Effector memory CD4-positive, alpha-beta T cell (primary cell): Measurements from ENCODE around the gene ALLC.
A peak's percentile ranks its signal among the peaks of the same experiment; 100 is the strongest.

Source experiments
- DNase-seq, 3 donors: peaks; one replicate each; pipeline ENCODE4 v3.0.0-alpha.2; 2020
- H3K27ac ChIP-seq: 2 replicates; pipeline ENCODE4 v1.7.0; 2013; ENCODE audit warnings: mild to moderate bottlenecking, low read length, moderate library complexity; ENCODE audit not compliant: insufficient read depth, poor library complexity, severe bottlenecking
- H3K27me3 ChIP-seq: replicated peaks from 2 replicates; pipeline ENCODE4 v1.7.0; 2013; ENCODE audit warnings: mild to moderate bottlenecking, low read length; ENCODE audit not compliant: insufficient read depth, control insufficient read depth, poor library complexity, severe bottlenecking
- H3K36me3 ChIP-seq: 2 replicates; pipeline ENCODE4 v1.7.0; 2013; ENCODE audit warnings: mild to moderate bottlenecking, low read length, moderate library complexity; ENCODE audit not compliant: control insufficient read depth, insufficient read depth
- H3K4me1 ChIP-seq: 2 replicates; pipeline ENCODE4 v1.7.0; 2013; ENCODE audit warnings: low read length, mild to moderate bottlenecking; ENCODE audit not compliant: control insufficient read depth, insufficient read depth, poor library complexity, severe bottlenecking
- H3K4me3 ChIP-seq: 2 replicates; pipeline ENCODE4 v1.7.0; 2013; ENCODE audit warnings: low read length, low read depth, mild to moderate bottlenecking; ENCODE audit not compliant: insufficient read depth, poor library complexity, severe bottlenecking
- H3K9me3 ChIP-seq: 2 replicates; pipeline ENCODE4 v1.7.0; 2013; ENCODE audit warnings: mild to moderate bottlenecking, low read length, moderate library complexity; ENCODE audit not compliant: control insufficient read depth

Gene ALLC

DNA sequence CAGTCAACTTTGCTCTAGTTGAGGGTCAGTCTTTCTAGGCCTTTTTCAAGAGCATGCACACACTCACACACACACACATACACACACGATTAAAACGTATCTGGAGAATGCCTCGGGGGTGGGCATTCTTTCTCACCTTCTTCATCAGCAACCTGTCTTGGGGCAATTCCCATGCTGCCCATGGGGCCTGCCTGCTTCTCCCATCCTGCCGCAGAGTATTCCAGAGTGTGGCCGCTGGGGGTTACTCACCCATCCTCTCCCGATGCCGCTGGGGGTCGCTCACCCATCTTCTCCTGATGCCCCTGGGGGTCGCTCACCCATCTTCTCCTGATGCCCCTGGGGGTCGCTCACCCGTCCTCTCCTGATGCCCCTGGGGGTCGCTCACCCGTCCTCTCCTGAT, 10.8 kb upstream of the ALLC start:
- Histone ChIP-seq H3K27me3 (peaks cover 4% of the 10 kb centered on the region), H3K27ac (no peak overlapping the region), H3K9me3 (no peaks in the 10 kb centered on the region), H3K4me3 (no peak overlapping the region), H3K4me1 (peaks cover 9% of the 10 kb centered on the region), H3K36me3 (no peaks in the 10 kb centered on the region)
- no peak for DNase-seq

DNA sequence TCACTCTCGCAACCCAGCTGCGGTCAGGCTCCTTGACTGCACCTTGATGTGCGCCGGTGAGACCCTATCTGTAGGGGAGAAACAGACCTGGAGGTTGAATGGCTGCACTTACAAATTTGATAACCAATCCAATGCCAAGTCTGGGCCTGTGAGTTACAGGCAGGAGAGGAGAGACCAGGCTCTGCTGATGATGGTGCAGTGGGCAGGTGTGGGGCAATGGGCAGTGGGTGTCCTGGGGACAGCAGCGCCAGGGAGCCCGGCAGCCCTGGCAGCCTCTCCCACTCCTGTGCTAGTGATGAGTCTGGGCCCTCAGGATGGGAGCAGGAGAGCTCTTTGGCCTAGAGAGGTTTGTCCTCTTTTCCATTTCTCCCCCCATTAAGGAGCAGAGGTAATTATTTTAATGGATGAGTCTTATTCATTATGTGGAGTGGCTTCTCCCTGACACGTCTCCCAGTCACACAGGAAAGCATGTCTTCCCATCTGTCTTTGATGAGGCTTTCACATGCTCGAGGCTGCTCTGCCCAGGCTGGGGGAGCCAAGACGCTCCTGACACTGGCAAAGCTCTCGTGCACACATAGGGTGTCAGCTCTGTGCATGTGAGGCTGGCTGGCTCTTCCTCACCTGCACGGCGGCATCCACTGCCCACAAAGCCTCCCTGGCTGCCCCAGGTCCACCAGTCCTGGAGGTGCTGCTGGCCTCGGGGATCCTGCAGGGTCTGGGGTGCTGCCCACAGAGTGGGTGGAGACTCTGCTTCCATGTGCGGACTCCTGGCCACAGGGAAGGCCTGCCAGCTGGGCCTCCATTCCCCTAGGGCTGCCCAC, 10.0 kb upstream of the ALLC start:
- Histone ChIP-seq H3K4me3 (no peak overlapping the region), H3K27ac (no peak overlapping the region), H3K36me3 (no peaks in the 10 kb centered on the region), H3K27me3 (peaks cover 4% of the 10 kb centered on the region), H3K9me3 (no peaks in the 10 kb centered on the region), H3K4me1 (peaks cover 10% of the 10 kb centered on the region)
- no peak for DNase-seq

DNA sequence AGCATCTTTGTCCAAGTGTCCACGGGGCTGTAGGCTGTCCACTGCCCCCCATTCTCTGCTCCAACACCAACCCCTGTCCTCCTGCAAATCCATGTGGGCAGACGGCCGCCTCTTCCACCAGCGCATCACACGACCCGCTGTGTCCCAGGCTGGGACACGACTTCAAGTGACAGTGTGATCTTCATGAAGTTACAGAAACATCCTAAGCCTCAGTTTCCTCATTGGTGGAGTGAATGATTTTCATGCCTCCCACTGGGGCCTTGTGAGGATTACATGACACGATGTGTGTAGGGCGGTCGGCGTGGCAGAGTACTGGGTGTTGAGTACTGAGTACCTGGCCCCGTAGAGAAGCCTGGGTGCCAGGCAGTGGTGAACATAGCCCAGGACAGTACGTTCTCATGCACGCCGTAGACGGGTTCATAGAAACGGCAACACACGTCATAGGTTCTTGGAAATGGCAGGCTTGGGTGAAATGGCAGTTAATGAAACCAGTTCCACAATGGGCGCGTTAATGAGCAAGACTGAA, 9.3 kb upstream of the ALLC start:
- Histone ChIP-seq H3K9me3 (no peaks in the 10 kb centered on the region), H3K27ac (no peak overlapping the region), H3K4me1 (peaks cover 10% of the 10 kb centered on the region), H3K27me3 (peaks cover 4% of the 10 kb centered on the region), H3K36me3 (no peaks in the 10 kb centered on the region), H3K4me3 (no peak overlapping the region)
- DNase-seq = no peak

DNA sequence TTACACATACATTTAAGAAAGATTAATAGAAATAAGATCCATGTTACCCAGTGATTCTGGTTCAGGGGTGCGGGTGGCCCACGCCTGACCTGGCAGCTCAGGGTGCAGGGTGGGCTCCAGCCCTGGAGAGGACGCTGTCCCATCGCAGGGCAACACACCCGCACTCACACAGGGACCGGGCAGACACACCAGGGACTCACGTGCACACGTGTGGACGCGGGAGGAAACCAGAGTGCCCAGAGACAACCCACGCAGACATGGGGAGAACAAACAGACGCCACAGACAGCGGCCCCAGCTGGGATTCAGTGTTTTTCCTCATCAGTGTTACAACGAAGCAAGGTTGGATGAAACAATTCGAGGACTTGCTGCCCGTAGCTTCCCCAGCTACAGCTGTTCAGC, 8.4 kb upstream of the ALLC start:
- no peak for DNase-seq
- Histone ChIP-seq H3K4me3 (no peak overlapping the region), H3K36me3 (no peaks in the 10 kb centered on the region), H3K4me1 (peaks cover 10% of the 10 kb centered on the region), H3K9me3 (no peaks in the 10 kb centered on the region), H3K27ac (no peak overlapping the region), H3K27me3 (peaks cover 4% of the 10 kb centered on the region)

DNA sequence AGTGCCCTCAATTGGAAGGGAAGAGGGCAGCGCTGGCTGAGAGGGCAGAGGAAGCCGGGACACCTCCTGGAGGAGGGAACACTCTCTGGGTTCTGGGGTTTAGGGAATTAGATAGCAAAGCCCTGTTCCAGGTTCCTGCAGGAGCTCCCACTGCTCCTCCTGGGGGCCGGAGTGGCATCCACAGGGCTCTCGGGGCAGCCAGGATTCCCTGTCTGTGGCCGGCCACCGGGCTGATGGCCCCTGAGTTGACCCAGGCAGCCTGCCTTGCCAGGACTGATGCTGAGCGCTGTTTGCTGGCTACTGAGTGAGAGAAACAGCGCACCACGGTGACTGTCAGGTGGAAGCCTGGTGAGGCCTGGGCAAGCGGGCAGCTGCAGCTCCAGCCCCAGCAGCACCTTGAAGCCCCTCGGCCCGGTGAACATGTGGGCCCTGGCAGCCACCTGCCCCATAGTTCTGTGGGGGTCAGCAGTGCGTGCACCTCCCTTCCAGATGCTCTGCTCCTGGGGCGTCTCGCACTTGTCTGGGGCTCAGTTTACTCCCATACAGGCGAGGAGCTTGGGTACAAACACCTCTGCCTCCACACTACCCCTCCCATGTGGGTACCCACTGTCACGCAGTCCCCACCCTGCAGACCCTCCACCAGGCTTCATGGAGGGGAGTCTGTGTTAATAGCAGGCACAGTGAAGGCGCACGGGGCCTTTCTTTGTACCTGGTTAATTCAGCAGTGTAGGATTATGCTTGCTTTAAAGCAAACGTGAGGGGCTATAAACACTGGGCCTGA, 7.7 kb upstream of the ALLC start:
- H3K9me3 ChIP-seq = no peaks in the 10 kb centered on the region
- peaks cover 4% of the 10 kb centered on the region for H3K27me3 ChIP-seq
- H3K4me3 ChIP-seq = no peak overlapping the region
- H3K27ac ChIP-seq = no peak overlapping the region
- no peak for DNase-seq
- H3K4me1 ChIP-seq = peaks cover 10% of the 10 kb centered on the region
- no peaks in the 10 kb centered on the region for H3K36me3 ChIP-seq

DNA sequence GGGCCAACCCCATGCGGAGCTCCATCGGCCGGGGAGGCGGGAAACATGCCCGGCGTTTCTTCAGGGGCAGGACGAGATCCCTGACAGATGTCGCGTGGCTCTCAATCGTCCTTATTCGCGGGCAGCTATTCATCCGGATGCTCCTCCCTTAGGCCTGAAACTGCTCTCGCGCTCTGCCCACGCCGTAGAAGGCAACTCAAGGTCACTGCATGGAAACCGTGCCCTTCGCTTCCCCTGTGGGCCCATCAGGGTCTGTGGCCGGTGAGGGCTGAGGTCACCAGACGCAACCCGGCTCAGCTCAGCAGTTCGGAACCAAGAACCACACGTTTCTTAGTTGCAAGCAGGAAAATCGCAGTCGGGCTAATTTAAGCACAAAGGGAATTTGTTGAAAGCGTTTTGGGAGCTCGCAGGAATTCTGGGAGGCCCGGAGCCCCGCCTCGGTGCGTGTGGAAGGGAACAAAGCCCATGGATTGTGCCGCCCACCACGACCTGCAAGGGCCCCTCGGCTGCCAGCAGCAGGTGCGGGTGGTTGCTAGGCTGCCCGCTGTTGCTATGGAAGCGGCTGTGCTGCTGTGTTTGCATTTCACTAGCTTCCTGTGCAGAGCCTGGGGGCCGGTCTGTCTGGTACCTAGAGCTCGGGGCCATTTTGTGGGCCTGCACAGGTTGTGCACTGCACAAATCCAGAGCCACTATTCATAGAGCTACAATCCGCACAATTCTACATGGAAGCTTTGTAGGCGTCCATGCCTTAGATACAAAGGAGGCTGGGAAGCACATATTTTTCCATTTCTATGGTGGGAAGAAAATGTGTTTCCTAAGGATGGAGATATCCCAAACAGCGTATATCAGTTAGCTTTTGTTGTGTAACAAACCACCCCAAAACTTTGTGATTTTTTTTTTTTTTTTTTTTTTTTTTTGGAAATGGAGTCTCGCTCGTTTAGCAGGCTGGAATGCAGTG, 6.0 kb upstream of the ALLC start:
- Histone ChIP-seq H3K36me3 (no peaks in the 10 kb centered on the region), H3K27me3 (peaks cover 4% of the 10 kb centered on the region), H3K4me3 (peak overlapping the region; percentile 55), H3K27ac (peak overlapping the region; percentile 63), H3K9me3 (no peaks in the 10 kb centered on the region), H3K4me1 (peaks cover 10% of the 10 kb centered on the region)
- DNase-seq = peak; percentile 12 to 48 (median 38)

DNA sequence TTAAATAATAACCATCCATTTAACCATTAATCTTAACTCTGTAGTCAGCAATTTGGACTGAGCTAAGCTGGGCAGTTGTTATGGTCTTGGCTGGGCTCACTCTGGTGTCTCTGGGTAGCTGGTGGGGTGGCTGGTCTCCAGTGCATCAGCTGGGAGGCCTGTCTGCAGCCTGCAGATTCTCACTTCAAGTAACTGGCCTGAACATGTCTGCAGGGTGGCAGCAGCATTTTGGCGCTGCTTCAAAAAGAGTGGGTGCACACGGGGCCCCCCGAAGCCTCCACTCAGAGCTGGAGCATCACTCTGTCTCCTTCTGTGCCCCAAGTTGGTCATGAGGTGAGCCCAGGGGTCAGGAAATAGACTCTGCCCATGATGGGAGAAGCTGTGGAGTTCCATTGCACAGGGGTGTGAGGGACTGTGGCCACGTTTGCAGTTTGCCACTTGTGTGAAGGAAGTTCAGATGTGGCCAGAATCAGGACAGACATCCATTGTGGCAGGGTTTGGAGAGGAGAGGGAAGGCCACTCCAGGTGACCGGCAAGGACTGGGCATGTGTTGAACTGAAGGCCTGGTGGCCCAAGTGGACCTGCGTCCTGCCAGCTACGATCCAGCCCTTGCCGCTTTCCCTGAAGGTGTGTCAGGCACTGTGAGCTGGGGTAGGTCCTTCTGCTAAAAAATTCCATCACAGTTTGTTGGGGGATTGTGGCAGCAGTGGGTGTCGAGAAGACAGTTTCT, 4.9 kb upstream of the ALLC start:
- no peak for DNase-seq

DNA sequence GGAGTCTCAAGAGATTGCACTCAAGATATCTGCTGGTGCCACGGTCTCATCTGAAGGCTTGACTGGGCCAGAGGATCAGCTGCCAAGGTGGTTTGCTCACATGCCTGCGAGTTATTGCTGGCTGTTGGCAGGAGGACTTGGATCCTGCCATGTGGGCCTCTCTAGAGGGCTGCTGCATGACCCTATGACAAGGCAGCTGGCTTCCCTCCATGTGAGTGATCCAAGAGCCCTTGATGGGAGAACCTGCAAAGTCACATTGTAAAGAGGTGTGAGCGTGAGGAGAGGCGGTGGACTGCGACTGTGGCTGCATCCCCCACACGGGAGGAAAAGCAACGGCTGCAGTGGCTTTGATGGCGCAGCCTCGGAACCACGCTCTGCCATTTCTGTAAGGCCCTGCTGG, 4.0 kb upstream of the ALLC start:
- no peak overlapping the region for H3K27ac ChIP-seq
- H3K9me3 ChIP-seq = no peaks in the 10 kb centered on the region
- H3K4me1 ChIP-seq = peaks cover 10% of the 10 kb centered on the region
- peaks cover 4% of the 10 kb centered on the region for H3K27me3 ChIP-seq
- no peaks in the 10 kb centered on the region for H3K36me3 ChIP-seq
- DNase-seq = no peak
- no peak overlapping the region for H3K4me3 ChIP-seq

More for the DNA sequence above, 4.9 kb upstream of the ALLC start:
- no peak overlapping the region for H3K27ac ChIP-seq
- H3K4me3 ChIP-seq = no peak overlapping the region
- peaks cover 10% of the 10 kb centered on the region for H3K4me1 ChIP-seq
- H3K27me3 ChIP-seq = peaks cover 4% of the 10 kb centered on the region
- H3K9me3 ChIP-seq = no peaks in the 10 kb centered on the region
- no peaks in the 10 kb centered on the region for H3K36me3 ChIP-seq
